HCT116 (cell line): ENCODE data around the gene HCN1. TPM values are rescaled to one million over a fixed set of nuclear protein-coding genes. Genes with fewer than 3 reads are reported as not detected.

Source experiments
- ATAC-seq: fragments of 200-7000 bp; cut with Tn5 transposase; 2 replicates; pipeline ENCODE4 v1.9.1; 2020; ENCODE audit warnings: mild to moderate bottlenecking, moderate library complexity
- BruUV-seq: library from RNA; stranded (reverse); fragments of 400-500 nt; replicated peaks from 2 replicates; lab custom pipeline; 2021; lab: Mats Ljungman, UMichigan
- CTCF ChIA-PET: fragments of 300-600 bp; sonication (Branson Sonifier 250); formaldehyde crosslinking; loops from one replicate; lab custom pipeline; 2021; ENCODE audit warnings: antibody characterized with exemption; lab: Charles Lee
- POLR2A ChIA-PET: fragments of 300-600, 350-600 bp; sonication (Branson Sonifier 250); formaldehyde crosslinking; loops from one replicate; lab custom pipeline; 2021; ENCODE audit warnings: antibody characterized with exemption; lab: Charles Lee
- RAD21 ChIA-PET, 2 experiments: fragments of 300-600 bp; sonication (Branson Sonifier 250); formaldehyde crosslinking; loops; one replicate each; lab custom pipeline; 2023; ENCODE audit warnings: low total read pairs in 2 of 2; ENCODE audit not compliant: uncharacterized antibody in 2 of 2, unreplicated experiment in 2 of 2, low non-redundant PET in 1 of 2; lab: Charles Lee
- DNase-seq: peaks from one replicate; pipeline ENCODE4 v3.0.0-alpha.2; 2010; ENCODE audit warnings: low read depth, low spot score
- H2AFZ ChIP-seq: fragments of 200-600 bp; shearing (Covaris generic), sonication (generic); 2 replicates; pipeline ENCODE4 v1.6.1; 2017; ENCODE audit warnings: low read depth, mixed run types, mixed read lengths, antibody characterized with exemption, low read length; ENCODE audit not compliant: poor library complexity, severe bottlenecking
- H3K27ac ChIP-seq: 2 replicates; pipeline ENCODE4 v1.5.1; 2012; ENCODE audit warnings: low read depth, low read length
- H3K27me3 ChIP-seq: fragments of 200-600 bp; sonication (generic); 2 replicates; pipeline ENCODE4 v1.6.1; 2016; ENCODE audit warnings: mixed run types, low read length, mixed read lengths; ENCODE audit not compliant: insufficient read depth
- H3K36me3 ChIP-seq, 2 experiments: fragments of 200-500 bp in 1 of 2; fragments of 200-600 bp in 1 of 2; sonication (Bioruptor generic) in 1 of 2; sonication (generic) in 1 of 2; 2 replicates each; pipeline versions ENCODE4 v1.5.1 to v1.6.1; 2014 to 2016; ENCODE audit warnings: low read length in 2 of 2, inconsistent platforms in 1 of 2, mixed read lengths in 1 of 2, mixed run types in 1 of 2; ENCODE audit not compliant: insufficient read depth in 2 of 2, control insufficient read depth in 1 of 2
- H3K4me1 ChIP-seq, 2 experiments: fragments of 200-600 bp in 1 of 2; sonication (generic) in 1 of 2; 2 replicates each; pipeline versions ENCODE4 v1.5.1 to v1.6.1; 2012 to 2017; ENCODE audit warnings: low read length in 2 of 2, inconsistent platforms in 1 of 2, mild to moderate bottlenecking in 1 of 2, mixed read lengths in 1 of 2, mixed run types in 1 of 2, moderate library complexity in 1 of 2; ENCODE audit not compliant: insufficient read depth in 2 of 2, control insufficient read depth in 1 of 2
- H3K4me2 ChIP-seq: fragments of 200-600 bp; sonication (generic); 2 replicates; pipeline ENCODE4 v1.6.1; 2017; ENCODE audit warnings: mixed run types, low read length, mixed read lengths
- H3K4me3 ChIP-seq, 2 experiments: fragments of 200-600 bp in 1 of 2; sonication (generic) in 1 of 2; replicated peaks in 1 of 2; 2 replicates each; pipeline ENCODE4 v1.5.1; 2011 to 2016; ENCODE audit warnings: low read length in 2 of 2, control low read depth in 1 of 2, low read depth in 1 of 2, mild to moderate bottlenecking in 1 of 2, mixed read lengths in 1 of 2, mixed run types in 1 of 2
- H3K79me2 ChIP-seq: fragments of 200-600 bp; sonication (generic); 2 replicates; pipeline ENCODE4 v1.6.1; 2017; ENCODE audit warnings: mild to moderate bottlenecking, mixed run types, low read length, moderate library complexity, mixed read lengths; ENCODE audit not compliant: insufficient read depth
- H3K9ac ChIP-seq: fragments of 200-600 bp; sonication (generic); 2 replicates; pipeline ENCODE4 v1.6.1; 2016; ENCODE audit warnings: low read length, mixed read lengths
- H3K9me2 ChIP-seq: fragments of 200-600 bp; sonication (generic), shearing (Covaris generic); 2 replicates; pipeline ENCODE4 v1.6.1; 2017; ENCODE audit warnings: mixed run types, mild to moderate bottlenecking, moderate library complexity; ENCODE audit not compliant: insufficient read depth
- H3K9me3 ChIP-seq, 2 experiments: fragments of 200-500 bp in 1 of 2; fragments of 200-600 bp in 1 of 2; sonication (Bioruptor generic) in 1 of 2; sonication (generic) in 1 of 2; 2 replicates each; pipeline ENCODE4 v1.6.1; 2014 to 2017; ENCODE audit warnings: low read length in 2 of 2, mixed read lengths in 2 of 2, inconsistent platforms in 1 of 2, low read depth in 1 of 2, mild to moderate bottlenecking in 1 of 2, mixed run types in 1 of 2, moderate library complexity in 1 of 2; ENCODE audit not compliant: control insufficient read depth in 1 of 2, insufficient read depth in 1 of 2
- H4K20me1 ChIP-seq: fragments of 200-600 bp; sonication (generic), shearing (Covaris generic); 2 replicates; pipeline ENCODE4 v1.6.1; 2017; ENCODE audit warnings: mixed run types, mild to moderate bottlenecking, moderate library complexity; ENCODE audit not compliant: insufficient read depth
- ATF3 ChIP-seq: IDR thresholded peaks from 2 replicates; pipeline ENCODE4 v1.6.1; 2012
- CBX3 ChIP-seq: IDR thresholded peaks from 2 replicates; pipeline ENCODE4 v1.6.1; 2012; ENCODE audit warnings: low read depth
- CEBPB ChIP-seq: IDR thresholded peaks from 2 replicates; pipeline ENCODE4 v1.6.1; 2012; ENCODE audit warnings: low read depth
- ELF1 ChIP-seq: IDR thresholded peaks from 2 replicates; pipeline ENCODE4 v1.6.1; 2012; ENCODE audit warnings: low read depth, borderline replicate concordance
- EZH2 ChIP-seq: fragments of 200-600 bp; sonication (generic); IDR thresholded peaks from 2 replicates; pipeline ENCODE4 v1.6.1; 2017; ENCODE audit warnings: antibody characterized with exemption, mixed run types
- JUND ChIP-seq: IDR thresholded peaks from 2 replicates; pipeline ENCODE4 v1.6.1; 2012
- POLR2A ChIP-seq: IDR thresholded peaks from 2 replicates; pipeline ENCODE4 v1.7.0; 2011; ENCODE audit warnings: borderline replicate concordance; ENCODE audit not compliant: insufficient read depth, insufficient read length; ENCODE audit errors: extremely low read depth
- POLR2AphosphoS5 ChIP-seq: IDR thresholded peaks from 2 replicates; pipeline ENCODE4 v1.6.1; 2011; ENCODE audit warnings: mild to moderate bottlenecking, low read depth, low read length, moderate library complexity
- REST ChIP-seq: IDR thresholded peaks from 2 replicates; pipeline ENCODE4 v1.6.1; 2012; ENCODE audit warnings: low read depth
- SP1 ChIP-seq: IDR thresholded peaks from 2 replicates; pipeline ENCODE4 v1.6.1; 2012; ENCODE audit warnings: low read depth
- YY1 ChIP-seq: IDR thresholded peaks from 2 replicates; pipeline ENCODE4 v1.6.1; 2011; ENCODE audit warnings: low read length, low read depth, moderate library complexity, mild to moderate bottlenecking; ENCODE audit not compliant: insufficient replicate concordance; ENCODE audit errors: extremely low read depth
- ZFX ChIP-seq: fragments of 450-650 bp; IDR thresholded peaks from 2 replicates; pipeline ENCODE4 v1.6.1; 2017
- ZNF274 ChIP-seq: fragments of 200-500 bp; sonication (Bioruptor generic); IDR thresholded peaks from 2 replicates; pipeline ENCODE4 v1.6.1; 2014; ENCODE audit warnings: mild to moderate bottlenecking, low read depth, low read length, inconsistent platforms
- intact Hi-C: fragments of 100-400 bp; cut with micrococcal nuclease; formaldehyde crosslinking; loops from 2 replicates; pipeline ENCODE4 v1.10.0; 2022
- total RNA-seq: library from RNA; stranded (reverse); gene quantifications from one replicate; pipeline ENCODE4 v1.2.1, GENCODE V29; 2021; ENCODE audit not compliant: unreplicated experiment

HCN1 gene
- total RNA-seq, 1 experiment from 2014 or later: 0.10 TPM

DNA sequence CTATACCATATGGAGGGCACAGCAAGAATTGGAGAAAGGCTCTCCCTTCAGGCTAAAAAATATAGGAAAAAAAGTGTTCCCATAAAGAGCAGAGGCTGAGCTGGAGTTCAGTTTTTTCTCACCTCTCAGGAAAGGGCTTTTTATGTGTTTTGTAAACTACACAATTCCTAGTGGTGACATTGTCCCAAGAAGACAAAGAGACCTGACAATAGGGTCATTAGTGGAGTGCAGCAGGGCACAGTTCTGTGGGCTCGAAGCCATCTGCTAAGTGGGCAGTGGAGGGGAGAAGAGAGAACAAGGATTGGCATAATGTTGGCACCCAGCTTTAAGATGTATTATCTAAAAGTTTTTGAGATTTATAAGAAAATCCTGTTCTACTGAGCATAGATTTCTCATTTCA, 162.5 kb downstream of the HCN1 start:
- RAD21 ChIA-PET: no interaction called here
- ATAC-seq (no peak), DNase-seq (no peak)
- no TSS peak for BruUV-seq
- Histone ChIP-seq H4K20me1 (no peaks in the 10 kb centered on the region), H2AFZ (no peak overlapping the region), H3K36me3 (no peaks in the 10 kb centered on the region), H3K27me3 (no peaks in the 10 kb centered on the region), H3K4me3 (no peak overlapping the region), H3K79me2 (no peaks in the 10 kb centered on the region), H3K9ac (no peak overlapping the region), H3K9me3 (no peaks in the 10 kb centered on the region), H3K4me2 (no peak overlapping the region), H3K9me2 (no peaks in the 10 kb centered on the region), H3K27ac (no peak overlapping the region), H3K4me1 (no peaks in the 10 kb centered on the region)
- POLR2A ChIA-PET: no interaction called here
- TF ChIP-seq ELF1 (no peak), CBX3 (no peak), POLR2A (no peak), ATF3 (no peak), EZH2 (no peak), POLR2AphosphoS5 (no peak), JUND (no peak), SP1 (no peak), YY1 (no peak), REST (no peak), ZFX (no peak), ZNF274 (no peak), CEBPB (no peak)
- CTCF ChIA-PET: no interaction called here
- intact Hi-C loops: no loop called here
